Measurements from ENCODE around the gene KCNIP4.

DNA sequence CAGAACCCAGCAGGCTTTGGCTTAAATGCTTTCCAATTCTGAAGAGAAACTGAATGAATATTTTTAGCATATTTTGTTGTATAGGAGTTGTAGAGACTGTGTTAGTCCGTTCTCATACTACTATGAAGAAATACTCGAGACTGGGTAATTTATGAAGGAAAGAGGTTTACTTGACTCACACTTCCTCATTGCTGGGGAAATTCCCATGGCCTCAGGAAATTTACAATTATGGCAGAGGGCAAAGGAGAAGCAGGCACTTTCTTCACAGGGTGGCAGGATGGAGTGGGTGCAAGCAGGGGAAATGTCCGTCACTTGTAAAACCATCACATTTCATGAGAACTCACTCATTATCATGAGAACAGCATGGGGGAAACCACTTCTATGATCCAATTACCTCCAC is 956.6 kb downstream of the KCNIP4 start:
- TF ChIP-seq, protein P1, sequence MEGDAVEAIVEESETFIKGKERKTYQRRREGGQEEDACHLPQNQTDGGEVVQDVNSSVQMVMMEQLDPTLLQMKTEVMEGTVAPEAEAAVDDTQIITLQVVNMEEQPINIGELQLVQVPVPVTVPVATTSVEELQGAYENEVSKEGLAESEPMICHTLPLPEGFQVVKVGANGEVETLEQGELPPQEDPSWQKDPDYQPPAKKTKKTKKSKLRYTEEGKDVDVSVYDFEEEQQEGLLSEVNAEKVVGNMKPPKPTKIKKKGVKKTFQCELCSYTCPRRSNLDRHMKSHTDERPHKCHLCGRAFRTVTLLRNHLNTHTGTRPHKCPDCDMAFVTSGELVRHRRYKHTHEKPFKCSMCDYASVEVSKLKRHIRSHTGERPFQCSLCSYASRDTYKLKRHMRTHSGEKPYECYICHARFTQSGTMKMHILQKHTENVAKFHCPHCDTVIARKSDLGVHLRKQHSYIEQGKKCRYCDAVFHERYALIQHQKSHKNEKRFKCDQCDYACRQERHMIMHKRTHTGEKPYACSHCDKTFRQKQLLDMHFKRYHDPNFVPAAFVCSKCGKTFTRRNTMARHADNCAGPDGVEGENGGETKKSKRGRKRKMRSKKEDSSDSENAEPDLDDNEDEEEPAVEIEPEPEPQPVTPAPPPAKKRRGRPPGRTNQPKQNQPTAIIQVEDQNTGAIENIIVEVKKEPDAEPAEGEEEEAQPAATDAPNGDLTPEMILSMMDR (IDR thresholded peaks at IDR 0.05), result no peak
- no peak for TF ChIP-seq POLR2A (IDR thresholded peaks at IDR 0.05)
